Measurements from ENCODE around the gene NFIA. TPM values are rescaled to one million over a fixed set of nuclear protein-coding genes. Genes with fewer than 3 reads are reported as not detected.

Gene NFIA
- total and polyA plus RNA-seq, 9 of the 15 experiments (the other 6 are each of a cell fraction or from before 2014, with no cell fraction given), result 5.3 to 24.9 (median 9.8) TPM

- peak; percentile 56 for FAIRE-seq
- H3K79me2 ChIP-seq (ENCODE audit: control insufficient read depth, insufficient read depth, low read length), result peaks cover 90% of the 10 kb centered on the region
- TF ChIP-seq NFIC (IDR thresholded peaks at IDR 0.05) (no peak), ZNF24 (IDR thresholded peaks at IDR 0.05) (0 out of 2 replicates have a peak, but pooled peaks have one; percentile 28), ZNF316 (IDR thresholded peaks at IDR 0.05) (peak; percentile 26; the same call in 1 of the 2 replicates), ZFP36 (IDR thresholded peaks at IDR 0.05; ENCODE audit: low read depth, low read length, partially characterized antibody) (peak; percentile 91), NELFE (IDR thresholded peaks at IDR 0.05; ENCODE audit: insufficient read depth, insufficient read length) (no peak), ZNF311 (CRISPR knock-in tag; IDR thresholded peaks at IDR 0.05) (no peak), MAFF (IDR thresholded peaks at IDR 0.05; ENCODE audit: low read length) (no peak), FOSL1 (tag; conservative IDR thresholded peaks at IDR 0.05) (peak; percentile 60), BCOR (IDR thresholded peaks at IDR 0.05) (peak; percentile 97), SMARCA5 (IDR thresholded peaks at IDR 0.05) (peak; percentile 91), KDM1A (IDR thresholded peaks at IDR 0.05) (peak; percentile 76 to 86), U2AF1 (optimal IDR thresholded peaks at IDR 0.05; ENCODE audit: low read depth, low read length) (no peak), CBX3 (IDR thresholded peaks at IDR 0.05; ENCODE audit: borderline replicate concordance in 1 of 2, low read length in 2 of 2) (peak in 1 of 2 experiments; percentile 51; a peak in 1 of 3 replicates), ZKSCAN8 (CRISPR knock-in tag; IDR thresholded peaks at IDR 0.05) (peak; percentile 96), ZNF239 (CRISPR knock-in tag; IDR thresholded peaks at IDR 0.05) (no peak), CREB3L1 (IDR thresholded peaks at IDR 0.05; ENCODE audit: borderline replicate concordance, low read depth) (no peak), RCOR1 (IDR thresholded peaks at IDR 0.05; ENCODE audit: borderline replicate concordance in 1 of 2, low read depth in 2 of 2, low read length in 2 of 2) (peak in 1 of 2 experiments; percentile 53; a peak in 1 of 4 replicates), EHMT2 (IDR thresholded peaks at IDR 0.05) (0 out of 2 replicates have a peak, but pooled peaks have one; percentile 12), TAF9B (IDR thresholded peaks at IDR 0.05; ENCODE audit: partially characterized antibody) (no peak), BRCA1 (IDR thresholded peaks at IDR 0.05) (no peak), BRCA1 (CRISPR knock-in tag; IDR thresholded peaks at IDR 0.05) (no peak), ZNF583 (CRISPR knock-in tag; IDR thresholded peaks at IDR 0.05) (no peak)
- TF ChIP-seq, protein P1, sequence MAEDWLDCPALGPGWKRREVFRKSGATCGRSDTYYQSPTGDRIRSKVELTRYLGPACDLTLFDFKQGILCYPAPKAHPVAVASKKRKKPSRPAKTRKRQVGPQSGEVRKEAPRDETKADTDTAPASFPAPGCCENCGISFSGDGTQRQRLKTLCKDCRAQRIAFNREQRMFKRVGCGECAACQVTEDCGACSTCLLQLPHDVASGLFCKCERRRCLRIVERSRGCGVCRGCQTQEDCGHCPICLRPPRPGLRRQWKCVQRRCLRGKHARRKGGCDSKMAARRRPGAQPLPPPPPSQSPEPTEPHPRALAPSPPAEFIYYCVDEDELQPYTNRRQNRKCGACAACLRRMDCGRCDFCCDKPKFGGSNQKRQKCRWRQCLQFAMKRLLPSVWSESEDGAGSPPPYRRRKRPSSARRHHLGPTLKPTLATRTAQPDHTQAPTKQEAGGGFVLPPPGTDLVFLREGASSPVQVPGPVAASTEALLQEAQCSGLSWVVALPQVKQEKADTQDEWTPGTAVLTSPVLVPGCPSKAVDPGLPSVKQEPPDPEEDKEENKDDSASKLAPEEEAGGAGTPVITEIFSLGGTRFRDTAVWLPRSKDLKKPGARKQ (CRISPR knock-in tag; IDR thresholded peaks at IDR 0.05), result no peak
These were observed 66.9 kb downstream of the NFIA start for GRCh38 chr1:61149010-61149860.

More at GRCh38 chr1:61149010-61149860, 66.9 kb downstream of the NFIA start:
- H4K20me1 ChIP-seq (replicated peaks; ENCODE audit: control insufficient read depth, insufficient read depth, low read length), result no peaks in the 10 kb centered on the region
- H2AFZ ChIP-seq (ENCODE audit: low read depth, low read length), result no peak overlapping the region
- H3K4me2 ChIP-seq (ENCODE audit: insufficient read depth, low read length), result no peak overlapping the region
- peaks cover 21% of the 10 kb centered on the region; the same call in 2 of the 3 replicates for H3K36me3 ChIP-seq (ENCODE audit: control insufficient read depth, insufficient read depth, low read length)
- ChIA-PET POLR2A (interaction anchor here (1.2 to 3.6 kb wide), 5 partner anchors 8 to 98 kb away, joined by 3 to 21 read pairs (median 5); no protein-coding TSS in a partner anchor), CTCF (ENCODE audit: low intra/inter-chr PET ratio) (no interaction called here)
- no peak for DNase-seq (ENCODE audit: extremely low read depth in 1 of 4, low spot score in 3 of 4)
- no peaks in the 10 kb centered on the region for H3K9me1 ChIP-seq (ENCODE audit: control insufficient read depth, insufficient read depth, low read length)
- no peak overlapping the region for H3K9ac ChIP-seq (ENCODE audit: insufficient read depth in 1 of 2, low read depth in 2 of 2, low read length in 2 of 2)
- 0 out of 3 replicates have a peak, but pooled peaks have one; percentile 11 for ATAC-seq
- BruUV-seq (replicated peaks), result no TSS peak
- H3K9me3 ChIP-seq (replicated peaks; ENCODE audit: control insufficient read depth, insufficient read depth, low read depth, low read length), result no peaks in the 10 kb centered on the region
- no peak overlapping the region for H3K4me3 ChIP-seq
- WGBS (ENCODE audit: insufficient coverage, low coverage, missing lambda C conversion rate), result 86% methylated on average over 1 of the region's 1 CpG
- in situ Hi-C loops (cut with MboI), result no loop called here
- H3K27me3 ChIP-seq (ENCODE audit: control insufficient read depth in 2 of 2, insufficient read depth in 2 of 2, low read length in 2 of 2), result no peaks in the 10 kb centered on the region
- intact Hi-C loops (cut with micrococcal nuclease), result no loop called here
- peaks cover 0 to 6% of the 10 kb centered on the region in 2 experiments; a peak in 2 of 5 replicates for H3K4me1 ChIP-seq (replicated peaks in 1 of 2; ENCODE audit: control insufficient read depth in 2 of 2, insufficient read depth in 2 of 2, low read length in 2 of 2)
- no peak overlapping the region for H3K27ac ChIP-seq (ENCODE audit: extremely low read depth, low read depth, low read length)
